ENCODE measurements around the gene FBRSL1. TPM values are rescaled to one million over a fixed set of nuclear protein-coding genes. Genes with fewer than 3 reads are reported as not detected.

The FBRSL1 gene
- total and polyA plus RNA-seq, 9 of the 15 experiments (the other 6 are each of a cell fraction or from before 2014, with no cell fraction given): 0.24 to 129 (median 7.3) TPM

DNA sequence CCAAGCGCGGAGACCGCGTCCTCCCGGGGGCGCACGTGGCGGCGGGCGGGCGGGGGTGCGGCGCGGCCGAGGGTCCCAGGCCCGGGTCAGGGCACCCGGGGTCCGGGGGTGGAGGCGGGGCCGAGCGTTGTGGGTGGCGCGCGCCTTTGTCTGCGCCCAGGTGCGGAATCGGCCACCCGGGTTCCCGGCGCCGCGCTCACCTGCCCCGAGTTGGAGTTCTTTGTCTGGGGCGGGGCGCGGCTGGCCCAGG is 70.3 kb downstream of the FBRSL1 start (continued):
- TF ChIP-seq, protein P1, sequence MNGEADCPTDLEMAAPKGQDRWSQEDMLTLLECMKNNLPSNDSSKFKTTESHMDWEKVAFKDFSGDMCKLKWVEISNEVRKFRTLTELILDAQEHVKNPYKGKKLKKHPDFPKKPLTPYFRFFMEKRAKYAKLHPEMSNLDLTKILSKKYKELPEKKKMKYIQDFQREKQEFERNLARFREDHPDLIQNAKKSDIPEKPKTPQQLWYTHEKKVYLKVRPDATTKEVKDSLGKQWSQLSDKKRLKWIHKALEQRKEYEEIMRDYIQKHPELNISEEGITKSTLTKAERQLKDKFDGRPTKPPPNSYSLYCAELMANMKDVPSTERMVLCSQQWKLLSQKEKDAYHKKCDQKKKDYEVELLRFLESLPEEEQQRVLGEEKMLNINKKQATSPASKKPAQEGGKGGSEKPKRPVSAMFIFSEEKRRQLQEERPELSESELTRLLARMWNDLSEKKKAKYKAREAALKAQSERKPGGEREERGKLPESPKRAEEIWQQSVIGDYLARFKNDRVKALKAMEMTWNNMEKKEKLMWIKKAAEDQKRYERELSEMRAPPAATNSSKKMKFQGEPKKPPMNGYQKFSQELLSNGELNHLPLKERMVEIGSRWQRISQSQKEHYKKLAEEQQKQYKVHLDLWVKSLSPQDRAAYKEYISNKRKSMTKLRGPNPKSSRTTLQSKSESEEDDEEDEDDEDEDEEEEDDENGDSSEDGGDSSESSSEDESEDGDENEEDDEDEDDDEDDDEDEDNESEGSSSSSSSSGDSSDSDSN (IDR thresholded peaks at IDR 0.05; ENCODE audit: borderline replicate concordance in 1 of 2, low read depth in 2 of 2, low read length in 2 of 2): 0 out of 4 replicates have a peak, but pooled peaks of 1 of the 2 experiments have one; percentile 34
- TF ChIP-seq BRD4 (IDR thresholded peaks at IDR 0.05) (0 out of 2 replicates have a peak, but pooled peaks have one; percentile 23), RAD51 (IDR thresholded peaks at IDR 0.05; ENCODE audit: borderline replicate concordance, low read depth) (no peak), SIN3A (IDR thresholded peaks at IDR 0.05; ENCODE audit: borderline replicate concordance in 2 of 2, control insufficient read depth in 1 of 2, low read depth in 2 of 2, low read length in 2 of 2) (peak in 1 of 2 experiments; percentile 40; a peak in 1 of 4 replicates), ZNF121 (CRISPR knock-in tag; conservative IDR thresholded peaks at IDR 0.05) (0 out of 2 replicates have a peak, but pooled peaks have one; percentile 17), MED1 (CRISPR knock-in tag; IDR thresholded peaks at IDR 0.05; ENCODE audit: borderline replicate concordance) (no peak), L3MBTL2 (IDR thresholded peaks at IDR 0.05) (0 out of 2 replicates have a peak, but pooled peaks have one; percentile 21), DIDO1 (tag; IDR thresholded peaks at IDR 0.05; ENCODE audit: low read depth) (no peak), FIP1L1 (IDR thresholded peaks at IDR 0.05; ENCODE audit: low read depth, low read length, poor library complexity, severe bottlenecking) (peak; percentile 11)
- TF ChIP-seq, protein P2, sequence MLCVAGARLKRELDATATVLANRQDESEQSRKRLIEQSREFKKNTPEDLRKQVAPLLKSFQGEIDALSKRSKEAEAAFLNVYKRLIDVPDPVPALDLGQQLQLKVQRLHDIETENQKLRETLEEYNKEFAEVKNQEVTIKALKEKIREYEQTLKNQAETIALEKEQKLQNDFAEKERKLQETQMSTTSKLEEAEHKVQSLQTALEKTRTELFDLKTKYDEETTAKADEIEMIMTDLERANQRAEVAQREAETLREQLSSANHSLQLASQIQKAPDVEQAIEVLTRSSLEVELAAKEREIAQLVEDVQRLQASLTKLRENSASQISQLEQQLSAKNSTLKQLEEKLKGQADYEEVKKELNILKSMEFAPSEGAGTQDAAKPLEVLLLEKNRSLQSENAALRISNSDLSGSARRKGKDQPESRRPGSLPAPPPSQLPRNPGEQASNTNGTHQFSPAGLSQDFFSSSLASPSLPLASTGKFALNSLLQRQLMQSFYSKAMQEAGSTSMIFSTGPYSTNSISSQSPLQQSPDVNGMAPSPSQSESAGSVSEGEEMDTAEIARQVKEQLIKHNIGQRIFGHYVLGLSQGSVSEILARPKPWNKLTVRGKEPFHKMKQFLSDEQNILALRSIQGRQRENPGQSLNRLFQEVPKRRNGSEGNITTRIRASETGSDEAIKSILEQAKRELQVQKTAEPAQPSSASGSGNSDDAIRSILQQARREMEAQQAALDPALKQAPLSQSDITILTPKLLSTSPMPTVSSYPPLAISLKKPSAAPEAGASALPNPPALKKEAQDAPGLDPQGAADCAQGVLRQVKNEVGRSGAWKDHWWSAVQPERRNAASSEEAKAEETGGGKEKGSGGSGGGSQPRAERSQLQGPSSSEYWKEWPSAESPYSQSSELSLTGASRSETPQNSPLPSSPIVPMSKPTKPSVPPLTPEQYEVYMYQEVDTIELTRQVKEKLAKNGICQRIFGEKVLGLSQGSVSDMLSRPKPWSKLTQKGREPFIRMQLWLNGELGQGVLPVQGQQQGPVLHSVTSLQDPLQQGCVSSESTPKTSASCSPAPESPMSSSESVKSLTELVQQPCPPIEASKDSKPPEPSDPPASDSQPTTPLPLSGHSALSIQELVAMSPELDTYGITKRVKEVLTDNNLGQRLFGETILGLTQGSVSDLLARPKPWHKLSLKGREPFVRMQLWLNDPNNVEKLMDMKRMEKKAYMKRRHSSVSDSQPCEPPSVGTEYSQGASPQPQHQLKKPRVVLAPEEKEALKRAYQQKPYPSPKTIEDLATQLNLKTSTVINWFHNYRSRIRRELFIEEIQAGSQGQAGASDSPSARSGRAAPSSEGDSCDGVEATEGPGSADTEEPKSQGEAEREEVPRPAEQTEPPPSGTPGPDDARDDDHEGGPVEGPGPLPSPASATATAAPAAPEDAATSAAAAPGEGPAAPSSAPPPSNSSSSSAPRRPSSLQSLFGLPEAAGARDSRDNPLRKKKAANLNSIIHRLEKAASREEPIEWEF (CRISPR knock-in tag; IDR thresholded peaks at IDR 0.05): no peak
- TF ChIP-seq, protein P3, sequence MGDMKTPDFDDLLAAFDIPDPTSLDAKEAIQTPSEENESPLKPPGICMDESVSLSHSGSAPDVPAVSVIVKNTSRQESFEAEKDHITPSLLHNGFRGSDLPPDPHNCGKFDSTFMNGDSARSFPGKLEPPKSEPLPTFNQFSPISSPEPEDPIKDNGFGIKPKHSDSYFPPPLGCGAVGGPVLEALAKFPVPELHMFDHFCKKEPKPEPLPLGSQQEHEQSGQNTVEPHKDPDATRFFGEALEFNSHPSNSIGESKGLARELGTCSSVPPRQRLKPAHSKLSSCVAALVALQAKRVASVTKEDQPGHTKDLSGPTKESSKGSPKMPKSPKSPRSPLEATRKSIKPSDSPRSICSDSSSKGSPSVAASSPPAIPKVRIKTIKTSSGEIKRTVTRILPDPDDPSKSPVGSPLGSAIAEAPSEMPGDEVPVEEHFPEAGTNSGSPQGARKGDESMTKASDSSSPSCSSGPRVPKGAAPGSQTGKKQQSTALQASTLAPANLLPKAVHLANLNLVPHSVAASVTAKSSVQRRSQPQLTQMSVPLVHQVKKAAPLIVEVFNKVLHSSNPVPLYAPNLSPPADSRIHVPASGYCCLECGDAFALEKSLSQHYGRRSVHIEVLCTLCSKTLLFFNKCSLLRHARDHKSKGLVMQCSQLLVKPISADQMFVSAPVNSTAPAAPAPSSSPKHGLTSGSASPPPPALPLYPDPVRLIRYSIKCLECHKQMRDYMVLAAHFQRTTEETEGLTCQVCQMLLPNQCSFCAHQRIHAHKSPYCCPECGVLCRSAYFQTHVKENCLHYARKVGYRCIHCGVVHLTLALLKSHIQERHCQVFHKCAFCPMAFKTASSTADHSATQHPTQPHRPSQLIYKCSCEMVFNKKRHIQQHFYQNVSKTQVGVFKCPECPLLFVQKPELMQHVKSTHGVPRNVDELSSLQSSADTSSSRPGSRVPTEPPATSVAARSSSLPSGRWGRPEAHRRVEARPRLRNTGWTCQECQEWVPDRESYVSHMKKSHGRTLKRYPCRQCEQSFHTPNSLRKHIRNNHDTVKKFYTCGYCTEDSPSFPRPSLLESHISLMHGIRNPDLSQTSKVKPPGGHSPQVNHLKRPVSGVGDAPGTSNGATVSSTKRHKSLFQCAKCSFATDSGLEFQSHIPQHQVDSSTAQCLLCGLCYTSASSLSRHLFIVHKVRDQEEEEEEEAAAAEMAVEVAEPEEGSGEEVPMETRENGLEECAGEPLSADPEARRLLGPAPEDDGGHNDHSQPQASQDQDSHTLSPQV (IDR thresholded peaks at IDR 0.05): 0 out of 2 replicates have a peak, but pooled peaks have one; percentile 33
- TF ChIP-seq, protein P4, sequence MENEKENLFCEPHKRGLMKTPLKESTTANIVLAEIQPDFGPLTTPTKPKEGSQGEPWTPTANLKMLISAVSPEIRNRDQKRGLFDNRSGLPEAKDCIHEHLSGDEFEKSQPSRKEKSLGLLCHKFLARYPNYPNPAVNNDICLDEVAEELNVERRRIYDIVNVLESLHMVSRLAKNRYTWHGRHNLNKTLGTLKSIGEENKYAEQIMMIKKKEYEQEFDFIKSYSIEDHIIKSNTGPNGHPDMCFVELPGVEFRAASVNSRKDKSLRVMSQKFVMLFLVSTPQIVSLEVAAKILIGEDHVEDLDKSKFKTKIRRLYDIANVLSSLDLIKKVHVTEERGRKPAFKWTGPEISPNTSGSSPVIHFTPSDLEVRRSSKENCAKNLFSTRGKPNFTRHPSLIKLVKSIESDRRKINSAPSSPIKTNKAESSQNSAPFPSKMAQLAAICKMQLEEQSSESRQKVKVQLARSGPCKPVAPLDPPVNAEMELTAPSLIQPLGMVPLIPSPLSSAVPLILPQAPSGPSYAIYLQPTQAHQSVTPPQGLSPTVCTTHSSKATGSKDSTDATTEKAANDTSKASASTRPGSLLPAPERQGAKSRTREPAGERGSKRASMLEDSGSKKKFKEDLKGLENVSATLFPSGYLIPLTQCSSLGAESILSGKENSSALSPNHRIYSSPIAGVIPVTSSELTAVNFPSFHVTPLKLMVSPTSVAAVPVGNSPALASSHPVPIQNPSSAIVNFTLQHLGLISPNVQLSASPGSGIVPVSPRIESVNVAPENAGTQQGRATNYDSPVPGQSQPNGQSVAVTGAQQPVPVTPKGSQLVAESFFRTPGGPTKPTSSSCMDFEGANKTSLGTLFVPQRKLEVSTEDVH (IDR thresholded peaks at IDR 0.05; ENCODE audit: low read depth, partially characterized antibody): no peak
